OCI-M2 (cell line): ENCODE measurements around the gene HTRA2.
"Not testable (repeated sequence)": the region's sequence is repeated elsewhere in the genome, so short reads cannot be mapped to it uniquely, and the experiment has no call there.

ENCODE experiments used
- DNase-seq: peaks from one replicate; lab custom pipeline; 2025; ENCODE audit not compliant: unreplicated experiment; lab: John Stamatoyannopoulos, UW

The HTRA2 gene

GRCh38 chr2:74559912-74560311 lies 30.2 kb downstream of the HTRA2 start:
- no peak for DNase-seq

- no peak for DNase-seq
Measured at GRCh38 chr2:74560591-74560990, 30.9 kb downstream of the HTRA2 start.

DNA sequence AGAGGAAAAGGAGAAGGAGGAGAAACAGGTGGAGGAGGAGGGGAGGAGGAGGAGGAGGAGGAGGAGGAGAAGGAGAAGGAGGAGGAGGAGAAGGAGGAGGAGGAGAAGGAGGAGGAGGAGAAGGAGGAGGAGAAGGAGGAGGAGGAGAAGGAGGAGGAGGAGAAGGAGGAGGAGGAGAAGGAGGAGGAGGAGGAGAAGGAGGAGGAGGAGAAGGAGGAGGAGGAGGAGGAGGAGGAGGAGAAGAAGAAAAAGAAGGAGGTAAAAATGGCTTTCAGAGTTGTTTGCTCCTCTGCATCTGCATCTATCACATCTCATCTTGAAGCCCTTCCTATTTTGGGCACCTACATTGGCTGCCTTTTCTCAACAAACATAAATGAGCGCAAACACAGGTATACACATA lies 31.3 kb downstream of the HTRA2 start:
- DNase-seq, result not testable (repeated sequence)

- no peak for DNase-seq
Measured at GRCh38 chr2:74562126-74562775, 32.5 kb downstream of the HTRA2 start.

DNA sequence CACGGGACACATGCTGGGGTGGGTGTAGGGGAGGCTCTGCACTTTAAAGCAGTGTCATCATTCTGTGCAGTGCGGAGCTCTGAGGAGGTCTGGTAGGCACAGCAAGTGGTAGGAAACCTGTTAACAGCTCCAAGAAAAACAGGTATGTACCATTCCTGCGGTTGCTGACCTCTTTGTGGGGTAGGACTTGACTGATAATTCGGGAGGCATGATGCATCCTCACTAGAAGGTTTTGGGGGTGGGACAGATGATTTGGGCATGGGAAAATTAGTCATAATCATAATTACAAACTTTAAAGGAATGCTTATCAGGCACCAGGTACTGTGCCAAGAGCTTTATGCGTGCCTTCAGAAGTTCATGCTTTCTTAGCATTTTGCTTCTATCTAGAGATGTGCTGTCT lies 34.5 kb downstream of the HTRA2 start:
- DNase-seq, result no peak

DNA sequence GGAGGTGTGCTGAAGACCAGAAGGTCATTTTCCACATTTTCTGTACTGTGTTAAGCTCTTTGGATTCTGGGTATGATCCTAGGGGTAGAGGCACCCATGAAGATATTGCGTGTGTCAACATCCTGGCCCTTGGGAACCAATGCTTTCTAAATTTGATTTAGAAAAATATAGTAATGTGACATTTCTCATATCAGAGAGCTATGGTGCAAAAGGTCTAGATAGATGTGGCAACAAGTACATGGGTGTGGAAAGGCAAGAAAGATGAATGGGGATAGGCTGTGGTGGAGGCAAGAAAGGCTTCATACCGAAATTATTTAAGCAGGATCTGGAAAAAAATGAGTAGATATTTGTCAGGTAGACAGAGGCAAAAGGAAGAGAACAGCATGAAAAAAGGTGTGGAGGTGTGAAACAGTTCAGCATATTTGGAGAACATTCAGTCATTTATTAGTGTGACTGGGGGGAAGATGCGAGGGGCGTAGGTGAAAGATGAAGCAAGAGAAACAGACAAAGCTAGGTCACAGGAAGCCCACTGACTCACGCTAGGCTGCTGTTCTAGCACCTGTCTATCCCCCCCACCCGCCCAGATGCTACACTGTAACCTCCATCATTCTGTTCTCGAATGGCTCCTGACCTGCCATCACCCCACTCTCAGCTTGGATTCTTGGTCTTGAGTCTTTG lies 36.5 kb downstream of the HTRA2 start:
- no peak for DNase-seq

DNA sequence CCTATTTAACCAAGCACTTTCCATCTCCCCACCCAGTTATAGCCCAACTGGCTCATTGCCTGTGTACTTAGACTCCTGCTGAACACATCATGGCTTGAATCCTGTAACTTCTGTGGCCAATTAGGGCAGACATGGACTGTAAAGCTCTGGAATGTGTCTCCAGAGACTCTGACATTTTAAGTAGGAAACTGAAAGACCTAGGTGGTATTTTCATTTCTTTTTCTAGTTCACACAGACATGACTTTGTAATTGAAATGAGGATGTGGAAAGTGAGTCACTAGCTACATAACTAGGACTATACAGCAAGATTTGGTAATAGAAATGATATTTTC lies 37.0 kb downstream of the HTRA2 start:
- no peak for DNase-seq

- DNase-seq, result no peak
Measured at GRCh38 chr2:74567881-74568280, 38.1 kb downstream of the HTRA2 start.

GRCh38 chr2:74569686-74570085 lies 40.0 kb downstream of the HTRA2 start:
- DNase-seq, result no peak

- DNase-seq, result no peak
Measured at GRCh38 chr2:74571058-74571457, 41.3 kb downstream of the HTRA2 start.

DNA sequence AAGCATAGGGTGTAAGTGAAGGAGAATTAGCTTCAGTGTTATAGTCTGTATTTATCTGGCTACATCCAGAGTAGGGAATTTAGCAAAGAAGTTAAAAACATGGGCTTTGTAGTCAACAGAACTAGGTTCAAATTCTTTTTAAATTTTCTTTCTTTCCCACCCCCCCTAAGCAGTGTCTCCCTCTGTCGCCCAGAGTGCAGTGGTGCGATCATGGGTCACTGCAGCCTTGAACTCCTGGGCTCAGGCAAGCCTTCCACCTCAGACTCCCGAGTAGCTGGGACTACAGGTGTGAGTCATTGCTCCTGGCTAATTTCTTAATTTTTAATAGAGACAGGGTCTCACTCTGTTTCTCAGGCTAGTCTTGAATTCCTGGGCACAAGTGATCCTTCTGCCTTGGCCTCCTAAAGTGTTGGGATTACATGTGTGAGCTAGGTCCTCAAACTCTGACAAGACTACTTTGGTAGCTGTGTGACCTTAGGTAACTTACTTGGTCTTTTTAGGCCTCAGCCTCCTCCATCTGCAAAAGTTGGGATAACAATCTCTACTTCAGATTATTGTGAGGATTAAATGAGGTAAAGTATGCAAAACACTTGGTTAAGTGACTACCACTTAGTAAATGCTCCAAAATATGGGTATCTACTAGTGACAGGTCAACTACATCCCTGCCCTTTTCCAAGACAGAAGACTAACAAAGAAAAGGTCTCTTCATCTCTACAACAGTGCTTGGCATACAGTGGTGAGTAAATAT lies 42.6 kb downstream of the HTRA2 start:
- no peak for DNase-seq

- DNase-seq, result peak; percentile 64
Measured at GRCh38 chr2:74573747-74574562, 44.2 kb downstream of the HTRA2 start.

DNA sequence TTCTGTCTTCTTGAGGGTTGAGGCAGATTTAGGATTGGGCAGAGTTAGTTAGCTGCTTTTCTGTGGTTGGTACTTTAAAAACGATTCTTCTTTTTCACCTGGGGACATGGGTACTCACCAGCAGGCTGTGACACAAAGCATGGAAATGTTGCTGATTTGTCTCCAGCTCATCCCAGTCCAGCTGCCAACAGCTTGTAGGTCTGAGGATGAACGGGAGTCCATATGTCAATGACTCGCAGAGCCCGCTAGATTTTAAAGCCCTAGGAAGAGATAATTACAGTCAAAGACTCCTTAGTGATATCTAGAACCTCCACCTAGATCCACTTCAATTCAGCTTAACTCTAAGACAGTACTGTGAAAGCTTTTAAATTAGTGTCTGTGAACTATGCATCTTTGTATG lies 45.6 kb downstream of the HTRA2 start:
- no peak for DNase-seq

- DNase-seq, result peak; percentile 40
Measured at GRCh38 chr2:74576211-74576862, 46.6 kb downstream of the HTRA2 start.

DNA sequence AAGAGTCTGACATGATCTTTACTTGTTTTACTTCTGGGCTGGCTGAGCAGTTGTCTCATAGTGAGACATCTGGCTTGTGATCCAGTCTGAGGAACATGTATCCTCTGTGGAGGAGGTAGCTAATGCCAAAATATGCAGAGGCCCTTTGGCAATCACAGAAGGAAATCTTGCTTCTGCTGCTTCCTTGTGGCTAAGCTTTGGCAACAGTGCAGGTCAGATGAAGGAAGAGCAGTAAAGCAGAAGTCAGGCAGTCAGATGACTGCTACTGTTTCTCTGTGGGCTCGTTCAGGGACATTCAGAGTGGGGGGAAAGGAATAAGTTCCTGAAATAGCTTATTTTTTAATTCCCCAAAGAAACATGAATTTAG lies 47.1 kb downstream of the HTRA2 start:
- no peak for DNase-seq

DNA sequence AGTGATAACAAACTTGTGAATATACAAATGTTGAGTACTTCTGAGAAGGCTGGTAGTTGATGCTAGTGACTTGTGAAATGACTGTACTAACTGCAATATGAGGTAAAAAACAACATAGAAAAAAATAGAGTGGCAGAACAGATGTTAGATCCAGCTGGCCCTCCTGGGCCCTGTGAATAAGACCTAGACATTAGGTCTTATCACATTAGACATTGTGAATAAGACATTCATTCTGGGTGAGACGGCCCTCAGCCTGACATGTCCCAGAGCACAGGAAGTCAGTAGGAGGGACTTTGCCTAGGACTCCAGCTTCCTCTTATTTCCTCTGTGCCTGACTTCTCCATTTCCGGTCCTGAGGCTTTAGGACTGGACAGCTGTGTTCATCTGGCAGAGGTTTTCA lies 47.7 kb downstream of the HTRA2 start:
- DNase-seq, result no peak

- no peak for DNase-seq
Measured at GRCh38 chr2:74578408-74578807, 48.7 kb downstream of the HTRA2 start.

DNA sequence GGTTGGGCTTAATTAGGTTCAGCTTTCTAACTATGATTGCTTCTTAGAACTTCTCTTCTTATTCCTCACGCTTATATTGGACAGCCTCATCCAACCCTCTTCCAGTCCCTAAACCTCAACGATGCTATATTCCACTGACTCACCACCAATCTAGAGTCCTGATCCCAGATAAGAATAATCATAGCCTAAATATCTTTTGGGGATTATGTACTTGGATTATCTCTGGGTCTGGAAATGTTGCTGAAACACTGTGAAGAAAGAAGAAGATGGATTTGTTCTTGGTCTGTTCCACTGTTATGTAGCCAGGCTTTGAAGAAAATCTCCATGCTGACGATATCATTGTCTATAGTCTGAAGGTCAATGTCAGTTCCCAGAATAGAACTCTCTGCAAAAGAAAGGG lies 51.7 kb downstream of the HTRA2 start:
- DNase-seq, result no peak

DNA sequence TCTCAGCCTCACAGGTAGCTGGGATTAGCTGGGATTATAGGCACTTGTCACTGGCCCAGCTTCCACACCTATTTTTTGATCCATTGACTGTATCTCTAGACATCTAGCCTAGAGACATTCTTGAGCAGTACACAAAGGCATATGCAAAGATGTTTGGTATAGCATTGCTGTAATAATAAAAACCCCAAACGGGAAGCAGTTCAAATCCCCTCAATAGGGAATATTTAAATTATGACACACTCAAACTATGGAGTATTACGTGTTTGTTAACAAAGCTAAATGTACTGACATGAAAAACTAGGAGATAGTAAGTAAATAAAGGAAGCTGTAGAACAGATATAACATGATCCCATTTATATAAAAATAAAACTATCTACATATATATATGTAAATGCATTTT lies 52.5 kb downstream of the HTRA2 start:
- no peak for DNase-seq
